CD4-positive, alpha-beta T cell treated with Interleukin-6 for 4 hours (primary cell): ENCODE data around the gene CAPN14.

Experiments used
- DNase-seq: peaks from one replicate; pipeline ENCODE4 v3.0.0-alpha.2; 2020; ENCODE audit warnings: mixed read lengths

CAPN14 gene, protein sequence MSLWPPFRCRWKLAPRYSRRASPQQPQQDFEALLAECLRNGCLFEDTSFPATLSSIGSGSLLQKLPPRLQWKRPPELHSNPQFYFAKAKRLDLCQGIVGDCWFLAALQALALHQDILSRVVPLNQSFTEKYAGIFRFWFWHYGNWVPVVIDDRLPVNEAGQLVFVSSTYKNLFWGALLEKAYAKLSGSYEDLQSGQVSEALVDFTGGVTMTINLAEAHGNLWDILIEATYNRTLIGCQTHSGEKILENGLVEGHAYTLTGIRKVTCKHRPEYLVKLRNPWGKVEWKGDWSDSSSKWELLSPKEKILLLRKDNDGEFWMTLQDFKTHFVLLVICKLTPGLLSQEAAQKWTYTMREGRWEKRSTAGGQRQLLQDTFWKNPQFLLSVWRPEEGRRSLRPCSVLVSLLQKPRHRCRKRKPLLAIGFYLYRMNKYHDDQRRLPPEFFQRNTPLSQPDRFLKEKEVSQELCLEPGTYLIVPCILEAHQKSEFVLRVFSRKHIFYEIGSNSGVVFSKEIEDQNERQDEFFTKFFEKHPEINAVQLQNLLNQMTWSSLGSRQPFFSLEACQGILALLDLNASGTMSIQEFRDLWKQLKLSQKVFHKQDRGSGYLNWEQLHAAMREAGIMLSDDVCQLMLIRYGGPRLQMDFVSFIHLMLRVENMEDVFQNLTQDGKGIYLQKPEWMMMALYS

GRCh38 chr2:31217465-31218200 is at the start of gene CAPN14:
Gene CAPN14 (minus strand): TSS chr2:31217515. CDS start chr2:31205447, 12,068 bp downstream.
- no peak for DNase-seq

GRCh38 chr2:31266804-31267203 is 49.5 kb upstream of the CAPN14 start:
- DNase-seq: no peak

DNA sequence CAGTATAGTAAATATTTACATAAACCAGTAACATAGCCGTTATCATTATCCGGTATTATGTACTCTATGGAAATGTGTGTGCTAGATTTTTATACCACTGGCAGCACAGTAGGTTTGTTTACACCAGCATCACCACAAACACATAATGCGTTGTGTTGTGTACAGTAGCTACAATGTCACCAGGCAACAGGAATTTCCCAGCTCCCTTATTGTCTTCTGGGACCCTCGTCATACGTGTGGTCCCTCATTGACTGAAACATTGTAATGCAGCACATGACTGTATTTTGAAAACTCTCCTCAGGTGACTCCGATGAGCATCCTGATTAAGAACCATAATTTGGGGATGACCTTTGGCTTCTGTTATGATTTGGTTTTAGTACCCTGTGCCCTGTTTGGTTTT is 47.9 kb upstream of the CAPN14 start:
- no peak for DNase-seq

DNA sequence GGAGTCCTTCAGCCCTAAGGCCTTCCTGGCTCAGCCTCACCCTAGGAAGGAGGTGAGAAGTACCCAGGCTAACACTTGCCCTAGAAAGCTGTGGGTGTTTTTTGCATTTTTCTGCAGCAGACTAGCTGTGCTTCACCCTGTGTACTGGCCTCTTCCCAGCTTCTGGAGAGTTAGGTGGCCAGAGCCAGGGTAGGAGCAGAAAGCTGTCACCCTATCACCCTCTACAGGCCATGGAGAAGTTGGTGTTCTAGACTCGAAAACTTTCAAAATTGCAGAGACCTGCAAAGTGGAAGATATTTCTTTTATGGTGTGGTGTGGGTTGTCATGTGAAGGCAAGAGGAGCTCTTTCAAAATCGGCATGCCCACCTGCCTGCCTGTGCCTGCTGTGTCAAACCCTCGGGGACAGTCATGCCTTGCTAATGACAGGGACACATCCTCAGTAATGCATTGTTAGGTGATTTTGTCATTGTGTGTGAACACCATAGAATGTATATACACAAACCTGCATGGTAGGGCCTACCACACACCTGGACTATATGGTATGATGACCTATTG is 46.4 kb upstream of the CAPN14 start:
- no peak for DNase-seq

DNA sequence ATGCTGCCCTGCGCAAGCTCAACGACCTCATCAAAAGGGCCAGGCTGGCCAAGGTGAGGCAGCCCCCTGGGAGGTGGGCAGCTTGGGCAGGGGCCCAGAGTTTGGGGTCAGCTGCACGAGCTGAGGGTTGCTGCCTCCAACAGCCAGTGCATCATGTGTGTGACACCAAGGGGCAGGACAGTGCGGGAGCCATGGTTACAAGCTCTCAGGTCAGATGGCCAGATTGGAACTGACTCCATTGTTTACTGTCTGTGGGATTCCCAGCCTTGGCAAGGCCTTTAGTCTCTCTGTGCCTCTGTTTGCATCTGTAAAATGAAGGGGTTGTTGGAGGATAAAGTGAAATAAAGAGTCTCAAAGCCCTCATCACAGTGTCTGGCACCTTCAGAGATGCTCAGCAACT is 43.6 kb upstream of the CAPN14 start:
- no peak for DNase-seq

GRCh38 chr2:31259075-31259474 is 41.8 kb upstream of the CAPN14 start:
- DNase-seq: no peak

DNA sequence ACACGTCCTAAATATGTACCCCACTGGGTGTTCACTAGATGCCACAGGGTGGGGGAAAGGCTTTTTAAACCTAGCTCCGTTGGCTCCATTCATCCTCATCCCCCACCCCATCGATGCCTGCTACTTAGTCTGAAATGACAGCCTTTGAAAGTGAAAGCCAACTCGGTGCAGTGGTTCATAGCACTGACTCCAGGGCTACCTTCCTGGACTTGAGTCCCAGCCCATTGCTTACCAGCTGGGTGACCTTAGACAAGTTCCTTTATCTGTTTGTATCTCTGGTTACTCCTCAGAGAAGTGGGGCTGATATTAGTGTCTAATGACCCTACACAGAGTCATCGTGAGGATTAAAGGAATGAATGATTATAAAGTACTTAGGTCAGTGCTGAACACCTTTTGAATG is 41.0 kb upstream of the CAPN14 start:
- DNase-seq: no peak

DNA sequence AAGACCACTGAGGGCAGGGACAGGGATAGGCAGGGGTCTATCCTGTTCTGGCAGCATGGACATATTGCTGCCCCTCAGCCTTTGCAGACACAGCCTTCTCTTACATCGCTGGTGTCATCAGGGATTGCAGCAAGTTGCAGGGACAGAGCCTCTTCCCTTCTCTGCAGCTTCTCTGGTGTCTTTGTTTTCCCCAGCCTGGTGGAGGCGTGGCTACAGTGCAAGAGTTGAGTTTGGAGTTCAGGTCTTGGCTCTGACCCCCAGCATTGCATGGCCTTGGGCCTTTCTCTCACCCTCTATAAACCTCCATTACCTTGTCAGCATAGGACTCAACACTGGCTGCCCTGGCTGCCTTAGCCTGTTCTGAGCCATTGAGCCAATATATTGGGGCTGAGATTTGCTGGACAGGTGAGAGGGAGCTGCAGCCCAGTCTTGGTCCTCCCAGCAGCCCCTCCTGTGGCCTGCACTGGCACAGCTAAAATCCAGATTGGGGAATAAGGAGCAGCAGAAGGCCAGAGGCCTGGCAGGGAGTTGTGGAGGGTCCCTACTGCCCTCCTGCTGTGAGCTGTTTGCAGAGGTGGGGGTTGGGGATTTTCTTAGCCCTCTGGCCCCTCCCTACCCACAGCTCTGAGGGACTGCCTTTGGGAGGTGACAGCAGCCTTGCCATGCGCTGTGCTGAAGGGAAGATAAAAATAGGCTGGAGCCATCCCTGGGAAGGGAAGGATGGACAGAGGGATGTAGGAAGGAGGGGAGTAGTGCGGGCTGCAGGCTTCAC is 39.5 kb upstream of the CAPN14 start:
- no peak for DNase-seq

- no peak for DNase-seq
Measured at GRCh38 chr2:31255911-31256571, 38.7 kb upstream of the CAPN14 start.

- no peak for DNase-seq
Measured at GRCh38 chr2:31254237-31255203, 37.2 kb upstream of the CAPN14 start.

DNA sequence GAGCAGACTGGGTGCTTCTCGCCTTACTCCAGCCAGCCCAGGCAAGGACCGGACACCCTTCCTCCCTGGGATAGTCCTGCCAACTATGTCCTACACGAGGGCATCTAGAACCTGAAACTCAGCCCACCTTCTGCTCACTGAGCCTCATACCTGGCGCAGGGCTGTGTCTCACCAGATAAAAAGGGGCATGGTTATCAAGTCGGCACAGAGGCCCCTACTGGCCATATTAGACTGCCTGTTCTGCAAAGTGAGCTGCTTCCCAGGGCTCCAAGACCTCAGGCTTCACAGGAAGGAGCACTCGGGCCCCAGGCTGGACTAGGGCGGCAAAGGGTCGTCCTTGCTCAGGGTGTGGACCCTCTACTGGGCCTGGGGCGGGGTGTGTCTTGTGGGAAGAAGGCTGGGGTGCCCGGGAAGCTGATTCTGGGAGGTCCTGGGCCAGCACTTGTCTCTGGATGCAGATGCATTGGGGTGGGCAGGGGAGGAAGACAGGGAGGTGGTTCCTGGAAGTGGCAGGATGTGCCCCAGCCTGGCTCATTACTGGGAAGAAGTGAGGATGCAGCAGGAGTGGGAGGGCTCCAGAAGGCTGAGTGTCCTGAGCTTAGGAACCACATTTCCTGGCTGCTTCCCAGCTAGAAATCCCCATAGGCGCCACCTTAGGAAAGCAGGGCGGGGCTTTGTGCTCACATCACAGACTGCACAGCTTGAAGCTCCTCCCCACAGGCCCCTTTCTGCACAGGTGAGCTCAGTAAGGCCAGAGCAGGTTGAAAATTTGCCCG is 36.2 kb upstream of the CAPN14 start:
- no peak for DNase-seq

- DNase-seq: no peak
Measured at GRCh38 chr2:31251851-31252250, 34.5 kb upstream of the CAPN14 start.

DNA sequence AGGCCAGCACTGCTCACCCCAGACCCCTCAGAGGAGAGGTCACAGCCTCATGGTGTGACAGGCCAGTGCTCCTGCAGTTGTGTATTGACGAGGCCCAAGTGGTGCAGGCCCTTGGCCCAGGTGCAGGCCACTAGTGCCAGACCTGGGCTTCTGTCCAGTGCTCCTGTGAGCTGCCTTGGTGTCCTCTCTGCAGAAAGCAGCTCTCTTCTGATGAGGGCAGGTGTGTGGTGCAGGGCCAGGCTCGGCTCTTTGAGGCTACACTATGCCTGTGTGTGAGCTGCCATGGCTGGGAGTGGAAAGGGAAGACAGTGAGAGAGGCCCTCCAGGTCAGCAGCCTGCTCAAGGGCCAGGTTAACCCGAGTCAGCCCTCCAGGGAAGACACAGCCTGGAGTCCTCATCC is 33.7 kb upstream of the CAPN14 start:
- DNase-seq: no peak

DNA sequence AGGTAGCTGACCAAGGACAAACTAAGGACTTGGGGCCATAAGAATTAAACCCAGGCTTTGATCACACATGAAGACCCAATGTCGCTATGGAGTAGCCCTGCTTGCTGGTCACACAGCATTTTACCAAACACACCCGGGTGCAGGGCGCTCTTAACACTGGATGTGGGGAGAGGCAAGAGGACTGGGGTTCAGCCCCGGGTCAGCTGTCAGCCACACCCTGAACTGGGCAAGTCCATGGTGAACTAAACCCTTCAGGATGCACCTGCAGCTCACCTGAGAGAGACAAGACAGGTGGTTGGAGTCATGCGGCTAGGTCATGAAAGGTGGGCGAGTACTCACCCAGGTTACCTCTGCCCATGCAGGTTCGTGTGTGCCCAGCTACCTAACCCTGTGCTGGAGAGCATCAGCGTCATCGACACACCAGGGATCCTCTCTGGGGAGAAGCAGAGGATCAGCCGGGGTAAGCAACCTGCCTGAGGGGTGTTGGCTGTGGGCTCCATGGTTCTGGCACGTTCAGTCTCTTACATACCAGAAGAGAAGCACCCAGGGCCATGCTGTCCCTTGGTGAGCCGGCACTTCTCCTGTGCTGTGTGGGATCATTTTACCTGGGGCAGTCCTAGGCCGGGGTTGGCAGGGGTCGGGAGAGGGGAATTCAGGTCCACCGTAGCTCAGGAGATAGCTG is 31.8 kb upstream of the CAPN14 start:
- no peak for DNase-seq

- DNase-seq: no peak
Measured at GRCh38 chr2:31248139-31248538, 30.8 kb upstream of the CAPN14 start.

GRCh38 chr2:31247711-31248110 is 30.4 kb upstream of the CAPN14 start:
- DNase-seq: no peak

- no peak for DNase-seq
Measured at GRCh38 chr2:31246184-31246852, 29.0 kb upstream of the CAPN14 start.

GRCh38 chr2:31244101-31244500 is 26.8 kb upstream of the CAPN14 start:
- DNase-seq: no peak

DNA sequence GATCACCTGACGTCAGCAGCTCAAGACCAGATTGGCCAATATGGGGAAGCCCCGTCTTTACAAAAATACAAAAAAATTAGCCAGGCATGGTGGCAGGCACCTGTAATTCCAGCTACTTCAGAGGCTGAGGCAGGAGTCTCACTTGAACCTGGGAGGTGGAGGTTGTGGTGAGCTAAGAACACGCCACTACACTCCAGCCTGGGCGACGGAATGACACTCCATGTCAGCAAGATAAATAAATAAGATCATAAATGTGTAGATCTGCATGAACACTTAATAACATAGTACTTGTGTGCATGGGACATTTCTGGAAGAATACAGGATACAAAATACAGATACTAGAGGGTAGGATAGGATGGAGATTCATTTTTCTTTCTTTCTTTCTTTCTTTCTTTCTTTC is 25.7 kb upstream of the CAPN14 start:
- DNase-seq: no peak
